Activated T-helper 2 cell treated with anti-CD3 and anti-CD28 coated beads, Interferon-gamma antibody, Interleukin-2, Interleukin-4, amounts not matched to agents 10 μg/mL and 5 μg/mL and 100 μg/mL, durations not matched to agents 14 hours and 24 hours and 36 hours (primary cell): ENCODE data around the gene PYGB. TPM values are rescaled to one million over a fixed set of nuclear protein-coding genes. Genes with fewer than 3 reads are reported as not detected.

Experiments used
- DNase-seq: peaks from one replicate; pipeline ENCODE4 v3.0.0; 2021; ENCODE audit warnings: low spot score
- H3K27ac Mint-ChIP-seq: one replicate; pipeline ENCODE4 v1.8.0; 2021; ENCODE audit warnings: mixed read lengths
- H3K27me3 Mint-ChIP-seq: one replicate; pipeline ENCODE4 v1.8.0; 2021; ENCODE audit warnings: low read depth, mixed read lengths
- H3K36me3 Mint-ChIP-seq: one replicate; pipeline ENCODE4 v1.8.0; 2021; ENCODE audit warnings: low read depth, mixed read lengths
- H3K4me1 Mint-ChIP-seq: one replicate; pipeline ENCODE4 v1.8.0; 2021; ENCODE audit warnings: low read depth, mixed read lengths
- H3K4me3 Mint-ChIP-seq: one replicate; pipeline ENCODE4 v1.8.0; 2021; ENCODE audit warnings: low read depth, mild to moderate bottlenecking, moderate library complexity, mixed read lengths
- H3K9me3 Mint-ChIP-seq: one replicate; pipeline ENCODE4 v1.8.0; 2021; ENCODE audit warnings: mixed read lengths
- intact Hi-C: fragments of 100-400 bp; cut with micrococcal nuclease; formaldehyde crosslinking; loops from one replicate; pipeline ENCODE4 v1.15.1; 2023
- total RNA-seq: library from RNA; stranded (reverse); gene quantifications from 2 replicates; pipeline ENCODE4 v1.2.3, GENCODE V29; 2022

PYGB gene
- total RNA-seq, 1 donor from 2014 or later, result 37.1 TPM

GRCh38 chr20:25290646-25291431 is 43.0 kb downstream of the PYGB start:
- peaks cover 2% of the 10 kb centered on the region for H3K4me1 Mint-ChIP-seq
- intact Hi-C loops, result loop anchor here (10.0 kb wide), 1 partner anchor 296 kb away; the partner anchor contains the start of gene APMAP
- H3K27me3 Mint-ChIP-seq, result no peaks in the 10 kb centered on the region
- H3K9me3 Mint-ChIP-seq, result no peaks in the 10 kb centered on the region
- no peak overlapping the region for H3K4me3 Mint-ChIP-seq
- DNase-seq, result no peak
- peaks cover 19% of the 10 kb centered on the region for H3K36me3 Mint-ChIP-seq
- H3K27ac Mint-ChIP-seq, result no peak overlapping the region

- Mint-ChIP-seq H3K4me1 (peaks cover 2% of the 10 kb centered on the region), H3K4me3 (no peak overlapping the region), H3K27ac (no peak overlapping the region), H3K9me3 (no peaks in the 10 kb centered on the region), H3K36me3 (peaks cover 13% of the 10 kb centered on the region), H3K27me3 (no peaks in the 10 kb centered on the region)
- DNase-seq, result no peak
- intact Hi-C loops, result loop anchor here (10.0 kb wide), 1 partner anchor 297 kb away; the partner anchor contains the start of gene APMAP
Measured at GRCh38 chr20:25291432-25292133, 43.7 kb downstream of the PYGB start.

GRCh38 chr20:25292176-25292891 is 44.4 kb downstream of the PYGB start:
- DNase-seq, result no peak
- peaks cover 2% of the 10 kb centered on the region for H3K4me1 Mint-ChIP-seq
- H3K27me3 Mint-ChIP-seq, result no peaks in the 10 kb centered on the region
- no peaks in the 10 kb centered on the region for H3K9me3 Mint-ChIP-seq
- H3K36me3 Mint-ChIP-seq, result peaks cover 7% of the 10 kb centered on the region
- intact Hi-C loops, result loop anchor here (10.0 kb wide), 1 partner anchor 298 kb away; the partner anchor contains the start of gene APMAP
- no peak overlapping the region for H3K4me3 Mint-ChIP-seq
- no peak overlapping the region for H3K27ac Mint-ChIP-seq

- Mint-ChIP-seq H3K27ac (no peak overlapping the region), H3K4me3 (no peak overlapping the region), H3K4me1 (peaks cover 2% of the 10 kb centered on the region), H3K36me3 (peaks cover 9% of the 10 kb centered on the region), H3K9me3 (no peaks in the 10 kb centered on the region), H3K27me3 (no peaks in the 10 kb centered on the region)
- no peak for DNase-seq
- intact Hi-C loops, result loop anchor here (10.0 kb wide), 1 partner anchor 299 kb away; the partner anchor contains the start of gene APMAP
Measured at GRCh38 chr20:25293507-25293906, 45.6 kb downstream of the PYGB start.

GRCh38 chr20:25293910-25294458 is 46.1 kb downstream of the PYGB start:
- DNase-seq, result no peak
- Mint-ChIP-seq H3K27me3 (no peaks in the 10 kb centered on the region), H3K9me3 (no peaks in the 10 kb centered on the region), H3K36me3 (peaks cover 9% of the 10 kb centered on the region), H3K4me3 (no peak overlapping the region), H3K4me1 (peaks cover 2% of the 10 kb centered on the region), H3K27ac (no peak overlapping the region)
- intact Hi-C loops, result loop anchor here (10.0 kb wide), 1 partner anchor 299 kb away; the partner anchor contains the start of gene APMAP

GRCh38 chr20:25294459-25295385 is 46.8 kb downstream of the PYGB start:
- peaks cover 7% of the 10 kb centered on the region for H3K36me3 Mint-ChIP-seq
- no peaks in the 10 kb centered on the region for H3K9me3 Mint-ChIP-seq
- H3K4me1 Mint-ChIP-seq, result peaks cover 2% of the 10 kb centered on the region
- H3K27ac Mint-ChIP-seq, result no peak overlapping the region
- H3K27me3 Mint-ChIP-seq, result no peaks in the 10 kb centered on the region
- intact Hi-C loops, result loop anchor here (10.0 kb wide), 1 partner anchor 300 kb away; the partner anchor contains the start of gene APMAP
- peak; percentile 39 for DNase-seq
- no peak overlapping the region for H3K4me3 Mint-ChIP-seq

GRCh38 chr20:25295386-25296093 is 47.7 kb downstream of the PYGB start:
- Mint-ChIP-seq H3K36me3 (peaks cover 4% of the 10 kb centered on the region), H3K27ac (no peak overlapping the region), H3K27me3 (no peaks in the 10 kb centered on the region), H3K4me1 (peaks cover 2% of the 10 kb centered on the region), H3K9me3 (no peaks in the 10 kb centered on the region), H3K4me3 (no peak overlapping the region)
- no peak for DNase-seq
- intact Hi-C loops, result loop anchor here (10.0 kb wide), 1 partner anchor 301 kb away; the partner anchor contains the start of gene APMAP

GRCh38 chr20:25296094-25297093 is 48.5 kb downstream of the PYGB start:
- Mint-ChIP-seq H3K4me1 (peaks cover 2% of the 10 kb centered on the region), H3K27ac (no peak overlapping the region), H3K4me3 (no peak overlapping the region), H3K27me3 (no peaks in the 10 kb centered on the region), H3K36me3 (peaks cover 4% of the 10 kb centered on the region), H3K9me3 (no peaks in the 10 kb centered on the region)
- no peak for DNase-seq
- intact Hi-C loops, result loop anchor here (10.0 kb wide), 1 partner anchor 302 kb away; the partner anchor contains the start of gene APMAP

- no peak for DNase-seq
- H3K9me3 Mint-ChIP-seq, result no peaks in the 10 kb centered on the region
- intact Hi-C loops, result loop anchor here (10.0 kb wide), 1 partner anchor 303 kb away; the partner anchor contains the start of gene APMAP
- H3K4me3 Mint-ChIP-seq, result no peak overlapping the region
- no peaks in the 10 kb centered on the region for H3K27me3 Mint-ChIP-seq
- no peak overlapping the region for H3K27ac Mint-ChIP-seq
- peaks cover 4% of the 10 kb centered on the region for H3K36me3 Mint-ChIP-seq
- peaks cover 2% of the 10 kb centered on the region for H3K4me1 Mint-ChIP-seq
Measured at GRCh38 chr20:25297141-25297905, 49.4 kb downstream of the PYGB start.

- H3K9me3 Mint-ChIP-seq, result no peaks in the 10 kb centered on the region
- H3K36me3 Mint-ChIP-seq, result peaks cover 4% of the 10 kb centered on the region
- no peaks in the 10 kb centered on the region for H3K27me3 Mint-ChIP-seq
- H3K27ac Mint-ChIP-seq, result no peak overlapping the region
- no peak overlapping the region for H3K4me3 Mint-ChIP-seq
- no peak for DNase-seq
- intact Hi-C loops, result loop anchor here (10.0 kb wide), 1 partner anchor 305 kb away; the partner anchor contains the start of gene APMAP
- no peaks in the 10 kb centered on the region for H3K4me1 Mint-ChIP-seq
Measured at GRCh38 chr20:25299806-25300205, 51.9 kb downstream of the PYGB start.
